DMS 273 (cell line): Measurements from ENCODE around the gene COQ5.

Experiments
- DNase-seq: peaks from one replicate; lab custom pipeline; 2025; ENCODE audit not compliant: unreplicated experiment; lab: John Stamatoyannopoulos, UW

COQ5 gene

DNA sequence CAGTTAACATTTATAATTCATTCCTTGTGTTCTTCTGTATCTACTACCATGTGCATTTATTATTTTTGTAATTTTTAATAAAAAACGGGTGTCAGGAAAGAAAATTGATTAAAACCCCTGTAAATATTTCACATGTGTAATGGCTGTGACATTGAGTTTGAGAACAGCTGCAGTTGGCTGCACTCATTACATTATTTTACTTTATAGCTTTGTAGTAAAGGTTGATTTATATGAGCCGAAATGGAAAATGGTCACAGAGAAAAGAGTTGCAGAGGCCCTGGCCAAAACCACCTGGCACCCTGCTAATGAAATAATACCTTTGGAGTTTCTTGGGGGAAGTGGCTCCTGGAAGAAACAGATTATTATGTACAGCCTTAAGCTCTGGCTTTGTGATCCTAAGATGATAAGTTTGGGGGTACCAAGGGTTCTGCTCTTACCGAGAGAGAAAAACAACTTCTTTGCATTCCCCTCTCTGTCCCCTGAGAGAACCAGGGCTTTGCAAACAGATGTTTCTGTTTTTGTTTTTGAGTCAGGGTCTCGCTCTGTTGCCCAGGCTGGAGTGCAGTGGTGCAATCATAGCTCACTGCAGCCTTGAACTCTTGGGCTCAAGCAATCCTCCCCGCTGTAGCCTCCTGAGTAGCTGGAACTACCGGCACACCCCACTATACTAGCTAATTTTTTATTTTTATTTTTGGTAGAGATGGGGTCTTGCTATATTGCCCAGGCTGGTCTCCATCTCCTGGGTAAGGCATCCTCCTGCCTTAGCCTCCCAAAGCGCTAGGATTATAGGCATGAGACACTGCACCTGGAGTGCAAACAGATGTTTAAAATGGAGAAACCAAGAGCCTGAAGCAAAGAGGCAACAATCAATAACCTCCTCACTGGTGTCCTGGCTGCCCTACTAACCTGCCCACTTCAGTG lies 42.7 kb downstream of the COQ5 start:
- DNase-seq: no peak

DNA sequence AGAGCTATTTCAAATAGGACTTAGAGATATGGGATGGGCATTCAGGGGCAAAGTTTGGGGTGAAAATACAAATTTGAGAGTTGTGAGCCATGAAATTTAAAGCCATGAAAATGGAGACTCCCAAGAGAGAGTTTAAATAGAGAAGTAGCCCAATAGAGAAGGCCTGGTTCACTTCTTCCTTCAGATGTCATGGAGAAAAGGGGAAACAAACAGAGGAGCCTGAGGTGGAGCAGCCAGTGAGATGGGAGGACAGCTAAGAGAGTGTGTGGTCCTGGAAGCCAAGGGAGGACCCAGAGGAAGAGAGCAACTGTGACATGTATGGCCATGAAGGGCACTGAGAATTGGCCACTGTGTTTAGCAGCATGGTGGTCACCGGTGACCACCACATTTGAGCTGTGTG lies 45.3 kb downstream of the COQ5 start:
- DNase-seq: no peak

DNA sequence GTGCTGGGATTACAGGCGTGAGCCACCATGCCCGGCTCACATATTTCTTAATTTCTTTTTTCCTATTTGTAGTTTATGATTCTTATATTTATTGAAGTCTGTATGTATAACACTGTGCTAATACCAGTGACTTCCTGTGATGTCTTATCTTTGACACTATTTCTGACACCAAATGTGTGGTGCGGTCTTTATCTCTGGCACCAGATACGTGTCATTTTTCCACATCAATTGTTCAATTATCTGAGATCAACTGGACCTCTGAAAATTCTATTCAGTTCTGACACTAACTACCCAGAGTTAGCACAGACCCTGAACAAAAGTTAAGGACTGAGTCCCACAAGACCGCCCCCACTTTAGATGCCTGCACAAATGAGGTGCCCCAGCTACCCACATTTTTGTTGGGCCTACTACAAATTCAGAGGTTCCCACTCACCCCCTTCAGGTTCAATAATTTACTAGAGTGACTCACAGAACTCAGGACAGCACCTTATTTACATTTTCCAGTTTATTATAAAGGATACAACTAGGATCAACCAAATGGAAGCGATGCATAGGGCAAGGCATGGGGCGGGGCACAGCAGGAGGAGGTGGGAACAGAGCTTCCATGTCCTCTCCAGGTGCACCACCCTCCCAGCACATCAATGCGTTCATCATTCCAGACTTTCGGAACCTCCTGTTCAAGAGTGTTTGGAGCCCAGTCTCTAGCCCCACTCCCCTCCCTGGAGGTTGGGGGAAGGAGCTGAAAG lies 47.8 kb downstream of the COQ5 start:
- no peak for DNase-seq

DNA sequence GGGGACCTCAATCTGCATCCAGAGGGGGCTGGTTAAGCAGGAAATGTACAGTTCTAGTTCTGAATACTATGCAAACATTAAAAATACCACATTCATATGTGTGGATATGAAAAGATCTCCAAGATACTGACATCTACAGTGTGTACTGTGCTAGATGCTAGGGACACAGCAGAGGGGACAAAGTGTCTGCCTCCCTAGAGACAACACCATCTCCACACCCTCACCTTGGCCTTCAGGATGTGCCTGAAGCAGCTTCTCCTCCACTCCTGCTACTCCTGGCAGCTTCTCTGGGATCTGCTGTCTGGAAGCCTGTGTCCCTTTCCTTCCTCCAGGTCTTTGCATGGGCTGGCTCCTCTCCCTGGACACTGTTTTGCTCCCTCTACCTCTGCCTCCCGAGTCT lies 48.7 kb downstream of the COQ5 start:
- DNase-seq: no peak

DNA sequence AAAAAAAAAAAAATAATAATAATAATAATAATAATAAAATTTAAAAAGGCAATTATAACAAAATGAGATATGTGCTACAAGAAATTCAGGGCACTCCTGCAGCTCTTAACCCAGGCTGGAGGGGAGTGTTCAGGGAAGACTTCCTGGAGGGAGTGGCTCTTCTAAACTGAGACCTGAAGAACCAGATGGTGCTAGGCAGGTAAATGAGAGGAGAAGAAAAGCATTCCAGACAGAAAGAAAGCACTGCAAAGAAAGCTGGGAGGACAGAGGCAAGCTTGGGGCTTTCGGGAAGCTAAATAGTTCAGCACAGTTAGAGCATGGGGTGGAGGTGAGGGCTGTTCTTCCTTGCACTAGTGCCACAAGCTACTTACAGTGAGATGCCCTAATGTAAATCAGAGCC lies 49.5 kb downstream of the COQ5 start:
- no peak for DNase-seq

DNA sequence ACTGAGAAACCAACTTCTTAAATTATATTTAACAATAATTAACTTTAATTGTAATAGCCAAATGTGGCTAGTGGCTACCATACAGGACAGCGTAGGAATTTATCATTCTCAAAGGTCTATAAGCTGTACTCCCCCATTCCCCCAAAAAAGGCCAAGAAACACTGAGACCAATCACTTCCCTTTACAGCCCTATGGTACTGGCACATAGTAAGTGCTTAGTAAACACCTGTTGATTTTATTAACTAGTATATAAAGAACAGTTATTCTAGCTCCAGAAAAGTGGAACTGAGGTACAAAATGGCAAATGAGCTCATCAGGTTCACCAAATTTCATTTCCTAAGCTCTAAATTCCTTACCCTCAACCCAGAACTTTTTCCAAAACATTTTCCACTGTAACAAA lies 53.3 kb downstream of the COQ5 start:
- no peak for DNase-seq

DNA sequence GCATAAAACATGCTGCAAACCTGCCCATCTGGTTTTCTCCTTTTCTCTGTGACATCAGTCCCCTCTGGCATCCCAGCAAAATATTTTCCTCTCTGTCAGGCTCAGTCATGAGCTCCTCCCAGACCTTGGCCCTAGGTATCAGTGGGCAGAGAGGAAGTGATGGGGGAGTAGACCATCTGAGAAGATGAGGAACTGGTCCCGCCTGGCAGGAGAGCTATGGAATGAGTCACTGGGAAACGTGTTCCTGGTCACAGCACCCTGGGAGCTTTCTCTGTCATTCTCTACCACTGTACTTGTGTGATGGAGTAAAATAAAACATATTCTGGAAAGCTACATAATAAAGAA lies 54.4 kb downstream of the COQ5 start:
- peak; percentile 30 for DNase-seq

DNA sequence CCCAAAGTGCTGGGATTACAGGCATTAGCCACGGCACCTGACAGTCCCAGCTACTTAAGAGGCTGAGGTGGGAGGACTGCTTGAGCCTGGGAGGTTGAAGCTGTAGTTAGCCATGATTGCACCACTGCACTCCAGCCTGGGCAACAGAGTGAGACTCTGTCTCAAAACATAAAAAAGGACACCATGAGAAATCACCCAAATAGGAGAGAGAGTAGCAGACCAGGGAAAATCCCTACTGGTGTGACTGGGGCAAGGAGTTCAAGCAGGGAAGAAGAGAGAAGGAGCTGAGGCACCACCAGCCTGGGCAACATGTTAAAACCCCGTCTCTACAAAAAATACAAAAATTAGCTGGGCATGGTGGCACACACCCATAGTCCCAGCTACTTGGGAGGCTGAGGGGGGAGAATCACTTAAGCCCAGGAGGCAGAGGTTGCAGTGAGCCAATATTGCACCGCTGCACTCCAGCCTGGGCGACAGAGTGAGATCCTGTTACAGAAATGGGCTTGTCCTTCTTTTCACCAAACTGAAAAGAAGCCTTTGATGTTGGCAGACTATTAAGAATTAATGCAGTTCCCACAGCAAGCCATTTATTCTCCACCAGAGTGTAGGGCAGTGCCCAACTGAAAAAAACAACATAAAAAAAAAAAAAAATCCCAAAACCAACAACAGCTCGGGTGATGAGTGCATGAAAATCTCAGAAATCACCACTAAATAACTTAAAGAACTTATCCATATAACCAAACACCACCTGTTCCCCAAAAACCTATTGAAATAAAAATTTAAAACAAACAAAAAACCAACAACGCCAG lies 54.9 kb downstream of the COQ5 start:
- no peak for DNase-seq

DNA sequence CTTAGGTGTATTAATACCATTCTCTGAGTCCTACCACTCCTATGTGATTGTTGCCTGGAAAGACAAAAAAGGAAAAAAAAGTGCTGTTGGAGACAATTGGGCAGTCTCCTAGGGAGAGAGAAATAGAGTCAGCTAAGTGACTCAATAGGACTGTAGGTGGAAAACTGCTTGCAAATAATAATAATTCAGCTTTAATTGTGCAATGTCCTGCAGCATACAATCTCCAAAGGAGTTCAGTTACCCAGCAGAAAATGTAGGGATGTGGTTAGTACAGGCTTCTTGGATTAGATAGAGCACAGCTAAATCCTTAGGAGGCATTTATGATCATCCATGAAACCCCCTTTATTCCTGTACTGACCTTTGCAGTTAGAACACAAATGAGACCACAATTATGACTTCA lies 56.4 kb downstream of the COQ5 start:
- DNase-seq: no peak

DNA sequence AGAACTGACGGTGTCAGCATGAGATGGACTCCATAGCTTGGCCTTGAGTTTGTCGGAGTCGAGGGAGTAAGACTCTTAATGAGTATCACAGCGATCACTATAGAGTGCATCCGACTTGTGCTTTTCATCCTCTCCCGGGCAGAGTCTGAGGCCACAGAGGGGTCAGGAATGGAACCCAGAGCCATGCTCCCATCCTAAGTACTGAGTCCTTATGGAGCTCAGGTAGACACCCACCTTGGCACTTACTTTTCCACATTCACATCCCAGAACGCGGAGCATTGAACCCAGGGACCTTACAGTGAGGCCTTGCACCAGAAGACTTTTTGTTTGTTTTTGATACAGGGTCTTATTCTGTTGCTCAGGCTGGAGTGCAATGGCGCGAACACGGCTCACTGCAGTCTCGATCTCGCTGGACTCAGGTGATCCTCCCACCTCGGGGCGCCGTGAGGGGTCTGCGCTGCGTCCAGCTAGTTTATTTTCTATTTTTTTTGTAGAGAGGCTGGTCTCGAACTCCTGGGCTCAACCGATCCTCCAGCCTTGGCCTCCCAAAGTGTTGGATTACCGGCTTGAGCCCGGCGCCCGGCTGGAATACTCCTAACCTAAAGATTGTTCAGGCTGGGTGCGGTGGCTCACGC lies 58.7 kb downstream of the COQ5 start:
- peak; percentile 50 for DNase-seq

DNA sequence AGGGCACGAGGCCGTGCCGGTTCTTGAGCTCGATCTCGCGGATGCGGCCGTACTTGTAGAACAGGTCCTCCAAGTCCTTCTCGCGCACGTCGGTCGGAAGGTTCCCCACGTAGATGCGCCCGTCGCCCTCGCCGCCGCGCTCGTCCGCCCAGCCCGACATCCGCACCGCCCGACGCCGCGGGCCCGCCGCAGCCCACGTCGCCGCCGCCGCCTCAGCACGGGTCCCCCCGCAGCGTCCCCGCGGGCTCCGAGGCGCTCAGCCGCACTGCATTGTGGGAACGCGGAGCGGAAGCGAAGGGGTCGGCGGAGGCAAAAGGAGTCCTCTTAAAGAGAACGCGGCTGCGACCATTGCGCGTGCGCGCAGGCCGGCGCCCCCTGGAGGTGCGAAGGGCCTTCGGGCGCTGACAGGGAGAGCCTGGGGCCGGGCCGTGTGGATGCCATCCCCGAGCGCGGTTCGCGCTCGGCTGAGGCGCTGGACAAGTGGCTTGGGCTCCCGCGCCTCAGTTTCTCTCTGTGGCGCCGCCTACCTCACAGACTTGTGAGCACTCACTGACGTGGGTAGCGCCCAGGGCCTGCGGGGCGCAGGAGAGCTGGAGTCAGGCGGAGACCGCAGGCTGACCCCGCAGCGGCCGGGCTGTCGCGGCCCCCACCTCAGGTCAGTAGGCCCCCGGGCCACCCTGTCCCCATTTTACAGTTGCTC lies 59.4 kb downstream of the COQ5 start, which contains the start of gene SRSF9:
Gene SRSF9 (minus strand): TSS at position 299 of the 700 bp plus-strand sequence. CDS start 139 bp downstream, at position 160.
- DNase-seq: peak; percentile 97

DNA sequence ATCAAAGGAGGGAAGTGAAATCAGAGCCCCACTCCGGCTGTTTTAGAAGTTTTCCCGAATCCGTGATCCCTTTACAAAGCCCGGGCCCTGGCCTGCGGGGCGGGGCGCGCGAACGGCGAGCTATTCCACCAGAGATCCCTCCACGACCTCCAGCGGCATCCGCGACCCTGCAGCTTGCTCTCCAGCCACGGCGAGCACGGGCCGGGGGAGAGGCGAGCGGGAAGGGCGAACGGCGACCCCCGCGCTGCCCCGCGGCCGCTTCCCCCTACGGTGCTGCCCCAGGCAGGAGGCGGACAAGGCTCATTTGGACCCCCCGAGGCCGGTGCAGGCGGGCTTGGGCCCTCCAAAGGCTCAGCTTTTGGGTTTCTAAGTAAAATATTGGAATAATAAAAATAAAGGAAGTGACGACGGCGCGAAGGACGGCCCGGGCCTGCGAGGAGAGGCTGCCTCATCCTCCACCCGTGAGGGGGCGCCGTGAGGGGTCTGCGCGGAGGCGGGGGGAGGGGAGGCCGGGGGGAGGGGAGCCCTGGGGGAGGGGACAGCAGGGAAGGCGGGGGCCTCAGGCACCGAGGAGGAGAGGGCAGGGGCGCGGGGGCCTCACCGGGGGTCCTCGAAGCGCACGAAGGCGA lies 60.0 kb downstream of the COQ5 start:
- peak; percentile 51 for DNase-seq

DNA sequence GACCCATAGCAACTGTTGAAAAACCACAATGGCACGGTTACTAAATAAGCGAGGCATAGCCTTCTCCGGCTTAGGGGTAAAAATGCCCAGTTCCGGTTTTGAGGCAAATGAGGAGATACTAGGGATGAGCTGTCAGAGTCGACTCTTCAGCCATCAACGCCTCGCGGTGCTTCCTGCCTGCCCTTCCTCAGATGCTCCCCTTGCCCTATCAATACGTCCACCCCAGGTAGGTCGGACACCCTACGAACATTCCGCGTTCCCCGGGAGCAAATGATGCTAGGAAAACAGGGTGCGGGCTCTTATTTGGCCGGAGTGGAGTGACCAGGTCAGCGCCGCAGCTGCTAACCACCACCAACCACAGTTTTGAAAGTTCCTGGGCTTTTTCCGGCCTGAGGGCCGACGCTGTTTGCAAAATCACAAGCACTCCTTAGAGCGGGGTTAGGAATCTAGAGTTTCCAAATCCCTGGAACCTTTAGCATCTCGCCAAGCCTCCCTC lies 60.6 kb downstream of the COQ5 start:
- peak; percentile 47 for DNase-seq

DNA sequence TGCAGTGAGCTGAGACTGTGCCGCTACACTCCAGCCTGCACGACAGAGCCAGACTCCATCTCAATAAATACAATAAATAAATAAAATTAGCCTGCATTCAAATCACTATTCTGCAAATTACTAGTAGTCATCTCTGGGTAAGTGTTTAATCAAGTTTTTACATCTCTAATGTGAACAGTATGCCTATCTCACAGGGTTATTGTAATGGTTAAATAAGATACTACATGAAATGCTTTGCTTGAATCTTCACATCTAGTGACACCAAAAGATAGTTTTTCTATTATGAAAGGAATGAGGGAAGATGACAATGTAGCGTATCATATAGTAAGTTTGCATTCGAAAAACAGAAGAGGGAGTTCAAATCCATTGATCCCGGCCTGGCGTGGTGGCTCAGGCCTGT lies 61.5 kb downstream of the COQ5 start:
- DNase-seq: no peak

DNA sequence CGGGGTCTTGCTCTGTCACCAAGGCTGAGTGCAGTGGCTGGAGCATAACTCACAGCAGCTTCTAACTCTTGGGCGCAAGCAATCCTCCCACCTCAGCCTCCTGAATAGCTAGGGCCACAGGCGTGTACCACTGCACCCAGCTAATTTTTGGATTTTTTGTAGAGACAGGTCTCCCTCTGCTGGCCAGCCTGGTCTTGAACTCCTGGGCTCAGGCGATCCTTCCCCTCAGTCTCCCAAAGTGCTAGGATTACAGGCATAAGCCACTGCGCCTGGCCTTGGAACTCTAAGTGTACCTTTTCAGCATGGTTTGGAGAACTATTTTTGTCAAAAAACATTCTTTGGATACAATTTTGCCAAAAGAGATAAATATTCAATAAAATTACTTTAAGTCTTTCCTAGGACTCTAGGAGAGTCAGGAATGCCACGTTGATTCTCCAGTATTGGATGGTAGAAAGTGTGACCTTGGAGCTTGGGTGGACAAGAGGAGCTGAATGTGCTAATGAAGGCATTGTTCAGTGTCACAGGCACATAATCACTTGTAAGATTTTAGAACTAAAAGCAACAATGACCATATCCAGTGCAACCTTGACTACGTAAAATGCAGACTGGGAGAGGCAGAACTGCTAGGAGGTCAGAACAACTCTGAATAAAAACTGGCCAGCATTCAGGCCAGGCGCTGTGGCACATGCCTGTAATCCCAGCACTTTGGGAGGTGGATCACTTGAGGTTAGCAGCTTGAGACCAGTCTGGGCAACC lies 62.2 kb downstream of the COQ5 start:
- peak; percentile 63 for DNase-seq

DNA sequence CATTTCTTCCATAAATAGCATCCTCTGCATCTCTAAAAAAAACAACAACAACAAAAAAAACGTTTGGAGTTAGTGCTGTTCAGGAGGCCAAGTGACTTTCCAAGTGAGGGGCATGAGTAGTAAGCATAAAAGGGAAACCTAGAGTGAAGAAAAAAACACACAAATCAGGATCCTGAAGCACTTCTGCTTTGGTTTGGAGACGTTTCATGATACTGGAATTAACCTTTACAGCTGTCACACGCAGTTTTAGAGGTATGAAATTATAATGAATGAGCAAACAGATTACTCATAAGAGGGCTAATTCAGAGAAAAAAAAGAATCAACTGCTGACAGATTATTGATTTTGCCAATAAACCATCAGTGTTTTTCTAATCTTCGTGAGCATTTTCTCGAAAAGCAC lies 63.2 kb downstream of the COQ5 start:
- DNase-seq: no peak

DNA sequence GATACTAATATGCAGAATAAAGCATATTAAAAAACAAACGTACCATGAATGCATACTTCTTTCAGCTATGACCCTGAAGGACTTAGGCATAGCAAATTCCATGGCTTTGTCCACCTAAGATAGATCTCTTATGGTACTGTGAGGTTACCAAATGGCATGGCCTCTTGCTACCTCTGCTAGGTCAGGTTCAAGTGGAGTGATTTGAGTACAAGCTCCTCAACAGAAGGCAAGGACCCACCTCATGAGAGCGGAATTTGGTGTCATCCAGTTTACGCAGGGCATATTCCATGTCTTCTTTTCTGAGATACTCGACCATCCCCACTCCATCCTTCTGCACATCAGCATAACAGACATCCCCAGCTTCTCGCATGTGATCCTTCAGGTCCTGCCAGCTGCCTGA lies 65.2 kb downstream of the COQ5 start:
- DNase-seq: no peak

DNA sequence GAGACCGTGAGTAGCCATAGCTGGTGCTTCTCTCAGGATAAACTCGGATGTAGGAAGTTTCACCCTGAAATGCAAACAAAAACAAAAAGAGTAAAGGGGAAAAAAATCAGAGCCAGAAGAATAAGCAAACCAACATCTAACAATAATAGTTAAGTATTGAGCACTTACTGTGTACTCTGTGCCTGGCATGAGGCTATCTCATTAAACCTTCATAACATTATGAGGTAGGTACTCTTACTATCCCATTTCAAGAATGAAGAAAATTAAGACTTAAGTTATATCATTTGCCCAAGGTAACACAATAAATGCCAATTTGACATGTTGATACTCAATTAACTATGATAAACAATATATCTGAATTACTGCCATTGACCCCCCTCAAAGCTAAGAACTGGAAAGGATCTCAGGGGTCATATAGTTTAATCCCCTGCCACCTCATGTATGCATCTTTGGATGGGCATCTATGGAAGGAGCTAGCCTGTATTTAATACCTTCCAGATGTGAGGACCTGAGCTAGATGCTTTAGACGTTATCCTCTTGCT lies 66.8 kb downstream of the COQ5 start:
- DNase-seq: no peak

DNA sequence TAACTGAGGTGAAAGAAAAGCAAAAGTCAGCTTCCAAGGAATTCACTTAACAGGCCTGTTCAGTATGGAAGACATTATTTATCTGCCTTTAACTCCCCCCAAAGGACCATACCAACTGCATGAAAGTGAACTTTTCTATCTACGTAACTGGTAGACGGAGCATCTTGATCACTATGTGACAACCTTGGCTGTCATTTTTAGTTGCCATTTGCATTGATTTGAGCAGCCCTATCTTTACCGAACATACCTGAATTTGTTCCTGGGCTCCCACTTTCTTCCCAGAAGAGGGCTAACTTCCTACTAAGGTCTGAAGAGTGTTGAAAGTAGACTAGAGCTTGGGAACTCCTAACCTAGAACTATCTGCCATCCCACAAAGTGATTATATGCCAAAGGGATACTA lies 68.8 kb downstream of the COQ5 start:
- no peak for DNase-seq
